NCI-H2227 (cell line): ENCODE measurements around the gene DACT2.
"Not testable (repeated sequence)": the region's sequence is repeated elsewhere in the genome, so short reads cannot be mapped to it uniquely, and the experiment has no call there.

ENCODE experiments used
- DNase-seq: peaks from one replicate; lab custom pipeline; 2025; ENCODE audit not compliant: unreplicated experiment; lab: John Stamatoyannopoulos, UW

The DACT2 gene

GRCh38 chr6:168305096-168305749, 14.4 kb downstream of the DACT2 start:
- no peak for DNase-seq

- no peak for DNase-seq
Measured at GRCh38 chr6:168304752-168305015, 14.9 kb downstream of the DACT2 start.

- no peak for DNase-seq
Measured at GRCh38 chr6:168303982-168304751, 15.4 kb downstream of the DACT2 start.

GRCh38 chr6:168302534-168302933, 17.0 kb downstream of the DACT2 start:
- DNase-seq, result no peak

GRCh38 chr6:168301648-168302398, 17.8 kb downstream of the DACT2 start:
- DNase-seq, result no peak

GRCh38 chr6:168300975-168301647, 18.5 kb downstream of the DACT2 start:
- no peak for DNase-seq

GRCh38 chr6:168299541-168300511, 19.8 kb downstream of the DACT2 start:
- DNase-seq, result no peak

- no peak for DNase-seq
Measured at GRCh38 chr6:168297643-168298042, 21.9 kb downstream of the DACT2 start.

- no peak for DNase-seq
Measured at GRCh38 chr6:168294901-168295300, 24.7 kb downstream of the DACT2 start.

- DNase-seq, result no peak
Measured at GRCh38 chr6:168293636-168294530, 25.7 kb downstream of the DACT2 start.

- DNase-seq, result no peak
Measured at GRCh38 chr6:168292826-168293225, 26.8 kb downstream of the DACT2 start.

GRCh38 chr6:168291450-168291849, 28.1 kb downstream of the DACT2 start:
- no peak for DNase-seq

GRCh38 chr6:168290095-168290494, 29.5 kb downstream of the DACT2 start:
- DNase-seq, result no peak

GRCh38 chr6:168289571-168289962, 30.0 kb downstream of the DACT2 start:
- no peak for DNase-seq

GRCh38 chr6:168288781-168289570, 30.6 kb downstream of the DACT2 start:
- no peak for DNase-seq

- not testable (repeated sequence) for DNase-seq
Measured at GRCh38 chr6:168287460-168287859, 32.1 kb downstream of the DACT2 start.

GRCh38 chr6:168286771-168287446, 32.7 kb downstream of the DACT2 start:
- DNase-seq, result not testable (repeated sequence)

- no peak for DNase-seq
Measured at GRCh38 chr6:168286116-168286515, 33.5 kb downstream of the DACT2 start.
